Glutamatergic neuron (in vitro differentiated cells): ENCODE measurements around the gene CAPRIN1. TPM values are rescaled to one million over a fixed set of nuclear protein-coding genes. Genes with fewer than 3 reads are reported as not detected.

Experiments
- DNase-seq: peaks from one replicate; pipeline ENCODE4 v3.0.0; 2022
- H3K27ac Mint-ChIP-seq: one replicate; pipeline ENCODE4 v1.8.0; 2020; ENCODE audit warnings: mild to moderate bottlenecking, mixed read lengths, inconsistent platforms; ENCODE audit not compliant: unreplicated experiment
- H3K27me3 Mint-ChIP-seq: one replicate; pipeline ENCODE4 v1.8.0; 2020; ENCODE audit warnings: mild to moderate bottlenecking, moderate library complexity, mixed read lengths, inconsistent platforms; ENCODE audit not compliant: unreplicated experiment
- H3K36me3 Mint-ChIP-seq: one replicate; pipeline ENCODE4 v1.8.0; 2020; ENCODE audit warnings: mild to moderate bottlenecking, mixed read lengths, inconsistent platforms; ENCODE audit not compliant: unreplicated experiment
- H3K4me1 Mint-ChIP-seq: one replicate; pipeline ENCODE4 v1.8.0; 2020; ENCODE audit warnings: mild to moderate bottlenecking, low read depth, mixed read lengths, inconsistent platforms; ENCODE audit not compliant: unreplicated experiment
- H3K4me3 Mint-ChIP-seq: one replicate; pipeline ENCODE4 v1.8.0; 2020; ENCODE audit warnings: mild to moderate bottlenecking, mixed read lengths, inconsistent platforms; ENCODE audit not compliant: unreplicated experiment
- H3K9me3 Mint-ChIP-seq: one replicate; pipeline ENCODE4 v1.8.0; 2020; ENCODE audit warnings: mild to moderate bottlenecking, moderate library complexity, mixed read lengths, inconsistent platforms; ENCODE audit not compliant: unreplicated experiment
- total RNA-seq: library from RNA; stranded (reverse); fragmentation: NEBNext Ultra II Directional; extraction: Animal tissue kit (Norgen Biotek cat#: 25700); gene quantifications from one replicate; pipeline ENCODE4 v1.2.1, GENCODE V29; 2021; ENCODE audit not compliant: unreplicated experiment
- TF ChIP-seq, protein P1 (sequence below): fragments of 200-600 bp; sonication (generic); IDR thresholded peaks from one replicate; pipeline ENCODE4 v1.5.0; 2021; ENCODE audit not compliant: partially characterized antibody, unreplicated experiment

CAPRIN1 gene
- total RNA-seq, 1 donor from 2014 or later: 356 TPM

DNA sequence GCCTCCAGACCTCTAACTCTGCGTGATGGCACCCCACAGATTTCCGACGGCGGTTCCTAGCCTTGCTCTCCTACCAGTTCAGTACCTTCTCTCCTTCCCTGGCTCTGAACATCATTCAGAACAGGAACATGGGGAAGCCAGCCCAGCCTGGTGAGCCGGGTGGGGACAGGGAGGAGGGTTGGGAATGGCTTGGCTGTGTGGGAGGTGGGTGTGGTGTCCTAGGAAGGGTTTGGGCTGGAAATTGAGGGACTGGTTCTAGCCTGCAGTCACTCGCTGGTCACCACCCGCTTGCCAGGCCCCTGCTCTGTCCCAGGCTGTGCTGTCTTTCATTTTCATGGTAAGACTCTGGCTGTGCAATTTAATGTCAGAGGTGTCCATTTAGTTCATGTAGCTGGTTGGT is 87.8 kb downstream of the CAPRIN1 start:
- TF ChIP-seq, protein P1, sequence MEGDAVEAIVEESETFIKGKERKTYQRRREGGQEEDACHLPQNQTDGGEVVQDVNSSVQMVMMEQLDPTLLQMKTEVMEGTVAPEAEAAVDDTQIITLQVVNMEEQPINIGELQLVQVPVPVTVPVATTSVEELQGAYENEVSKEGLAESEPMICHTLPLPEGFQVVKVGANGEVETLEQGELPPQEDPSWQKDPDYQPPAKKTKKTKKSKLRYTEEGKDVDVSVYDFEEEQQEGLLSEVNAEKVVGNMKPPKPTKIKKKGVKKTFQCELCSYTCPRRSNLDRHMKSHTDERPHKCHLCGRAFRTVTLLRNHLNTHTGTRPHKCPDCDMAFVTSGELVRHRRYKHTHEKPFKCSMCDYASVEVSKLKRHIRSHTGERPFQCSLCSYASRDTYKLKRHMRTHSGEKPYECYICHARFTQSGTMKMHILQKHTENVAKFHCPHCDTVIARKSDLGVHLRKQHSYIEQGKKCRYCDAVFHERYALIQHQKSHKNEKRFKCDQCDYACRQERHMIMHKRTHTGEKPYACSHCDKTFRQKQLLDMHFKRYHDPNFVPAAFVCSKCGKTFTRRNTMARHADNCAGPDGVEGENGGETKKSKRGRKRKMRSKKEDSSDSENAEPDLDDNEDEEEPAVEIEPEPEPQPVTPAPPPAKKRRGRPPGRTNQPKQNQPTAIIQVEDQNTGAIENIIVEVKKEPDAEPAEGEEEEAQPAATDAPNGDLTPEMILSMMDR: no peak
- no peak for DNase-seq
- Mint-ChIP-seq H3K4me3 (no peak overlapping the region), H3K4me1 (no peaks in the 10 kb centered on the region), H3K9me3 (peaks cover 5% of the 10 kb centered on the region), H3K27ac (no peak overlapping the region), H3K36me3 (peaks cover 6% of the 10 kb centered on the region), H3K27me3 (no peaks in the 10 kb centered on the region)

DNA sequence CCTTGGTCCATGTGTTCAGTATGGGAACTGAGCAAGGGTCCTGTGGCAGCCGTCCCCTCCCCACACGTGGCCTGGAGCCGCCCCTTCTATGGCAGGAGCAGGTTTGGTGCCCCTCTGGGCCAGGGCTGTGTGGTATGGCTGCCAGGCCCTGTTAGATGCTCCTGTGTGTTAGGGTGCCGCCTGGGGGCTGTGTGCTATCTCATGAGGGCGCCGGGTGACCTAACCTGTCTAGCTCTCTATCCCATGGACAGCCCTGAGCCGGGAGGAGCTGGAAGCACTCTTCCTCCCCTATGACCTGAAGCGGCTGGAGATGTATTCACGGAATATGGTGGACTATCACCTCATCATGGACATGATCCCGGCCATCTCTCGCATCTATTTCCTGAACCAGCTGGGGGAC is 88.6 kb downstream of the CAPRIN1 start:
- no peak for DNase-seq
- TF ChIP-seq, protein P1: no peak
- Mint-ChIP-seq H3K27ac (no peak overlapping the region), H3K4me1 (no peaks in the 10 kb centered on the region), H3K4me3 (no peak overlapping the region), H3K27me3 (no peaks in the 10 kb centered on the region), H3K36me3 (peaks cover 6% of the 10 kb centered on the region), H3K9me3 (peaks cover 5% of the 10 kb centered on the region)

DNA sequence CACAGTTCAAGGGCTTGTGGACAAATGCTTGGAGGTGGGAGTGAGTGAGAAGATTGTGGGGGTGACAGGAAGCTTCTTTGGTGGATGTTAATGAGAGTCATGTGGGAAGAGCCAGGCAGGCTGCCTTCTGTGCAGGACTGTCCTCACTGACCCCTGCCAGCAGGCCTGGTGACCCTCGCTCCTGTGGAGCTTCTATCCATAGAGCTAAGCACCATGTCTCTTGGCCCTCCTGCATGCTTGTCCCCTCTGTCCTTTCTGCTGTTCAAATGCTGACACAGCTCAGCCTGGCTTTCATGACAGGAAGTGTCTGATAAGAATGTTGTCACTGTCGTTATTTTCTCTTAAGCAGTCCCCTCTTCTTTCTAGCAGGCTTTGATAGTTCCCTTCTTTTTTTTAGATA is 91.5 kb downstream of the CAPRIN1 start:
- Mint-ChIP-seq H3K9me3 (peaks cover 1% of the 10 kb centered on the region), H3K36me3 (no peaks in the 10 kb centered on the region), H3K4me3 (no peak overlapping the region), H3K4me1 (peaks cover 2% of the 10 kb centered on the region), H3K27ac (no peak overlapping the region), H3K27me3 (no peaks in the 10 kb centered on the region)
- TF ChIP-seq, protein P1: no peak
- DNase-seq: no peak

DNA sequence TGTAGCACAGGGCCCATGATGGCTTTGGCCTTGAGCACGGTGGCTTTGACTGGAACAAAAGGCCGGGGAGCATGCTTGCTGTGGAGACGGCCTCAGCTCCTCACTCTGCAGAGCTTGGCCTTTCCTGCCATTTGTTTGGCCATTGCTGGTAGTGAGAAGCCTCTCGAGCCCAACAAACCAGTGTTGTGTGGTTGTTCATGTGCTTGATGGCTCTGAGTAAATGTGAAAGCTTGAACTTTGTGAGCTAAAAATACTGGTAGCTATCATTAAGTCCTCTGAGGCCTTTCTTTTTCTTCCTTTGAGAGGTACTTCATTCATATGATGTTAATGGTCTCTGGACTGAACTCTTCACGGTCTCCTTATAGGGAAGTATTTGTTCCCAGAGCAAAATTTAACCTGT is 93.5 kb downstream of the CAPRIN1 start:
- Mint-ChIP-seq H3K4me1 (peaks cover 13% of the 10 kb centered on the region), H3K36me3 (no peaks in the 10 kb centered on the region), H3K27me3 (no peaks in the 10 kb centered on the region), H3K9me3 (peaks cover 9% of the 10 kb centered on the region), H3K27ac (no peak overlapping the region), H3K4me3 (no peak overlapping the region)
- TF ChIP-seq, protein P1: no peak
- no peak for DNase-seq

DNA sequence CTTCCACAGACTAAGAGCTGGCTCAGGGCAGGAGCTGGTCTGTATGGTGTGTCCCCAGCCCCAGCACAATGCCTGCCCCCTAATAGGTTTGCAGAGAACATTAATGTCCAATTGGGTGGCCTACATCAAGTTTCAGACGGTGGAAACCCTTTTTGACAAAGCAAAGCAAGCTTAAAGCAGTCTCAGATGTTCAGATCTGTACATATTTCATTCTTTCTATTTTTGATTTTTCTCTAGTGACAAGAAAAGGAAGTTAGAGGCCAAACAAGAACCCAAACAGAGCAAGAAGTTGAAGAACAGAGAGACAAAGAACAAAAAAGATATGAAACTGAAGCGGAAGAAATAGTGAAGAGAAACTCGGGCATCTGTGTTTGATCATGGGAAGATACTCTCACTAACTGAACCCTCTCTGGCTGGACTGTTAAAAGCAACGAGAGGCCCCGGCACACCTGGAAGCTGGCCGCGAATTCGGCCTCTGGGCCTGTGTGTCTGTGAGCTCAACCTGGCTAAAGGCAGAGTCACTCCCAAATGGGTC is 94.4 kb downstream of the CAPRIN1 start:
- H3K27ac Mint-ChIP-seq: no peak overlapping the region
- no peaks in the 10 kb centered on the region for H3K36me3 Mint-ChIP-seq
- no peaks in the 10 kb centered on the region for H3K27me3 Mint-ChIP-seq
- peaks cover 19% of the 10 kb centered on the region for H3K4me1 Mint-ChIP-seq
- peaks cover 9% of the 10 kb centered on the region for H3K9me3 Mint-ChIP-seq
- H3K4me3 Mint-ChIP-seq: no peak overlapping the region
- TF ChIP-seq, protein P1: no peak
- no peak for DNase-seq
